CD4-positive, alpha-beta T cell (primary cell): Measurements from ENCODE around the gene WDFY2. TPM values are rescaled to one million over a fixed set of nuclear protein-coding genes. Genes with fewer than 3 reads are reported as not detected.
A peak's percentile ranks its signal among the peaks of the same experiment; 100 is the strongest.

Experiments
- ATAC-seq: fragments of 200-7000 bp; cut with Tn5 transposase; one replicate; pipeline ENCODE4 v1.10.0; 2022; ENCODE audit warnings: mild to moderate bottlenecking; ENCODE audit not compliant: poor library complexity
- CTCF ChIA-PET: fragments of 350-600 bp; sonication (Branson Sonifier 250); formaldehyde crosslinking; loops from one replicate; lab custom pipeline; 2021; ENCODE audit warnings: antibody characterized with exemption, inconsistent platforms; lab: Charles Lee
- POLR2A ChIA-PET: fragments of 350-600 bp; sonication (Branson Sonifier 250); formaldehyde crosslinking; loops from one replicate; lab custom pipeline; 2021; ENCODE audit warnings: antibody characterized with exemption, inconsistent platforms; lab: Charles Lee
- DNase-seq, 14 experiments: peaks; one replicate each; pipeline ENCODE4 v3.0.0-alpha.2; 2013 to 2020; ENCODE audit warnings: mixed read lengths in 2 of 14
- H3K27ac ChIP-seq, 2 donors: one replicate each; pipeline versions ENCODE4 v1.5.1 to v1.7.0; 2013; ENCODE audit warnings: low read length in 2 of 2, low read depth in 1 of 2, mild to moderate bottlenecking in 1 of 2
- H3K27me3 ChIP-seq, 2 experiments: 1 replicate in 1 of 2; 2 replicates in 1 of 2; pipeline versions ENCODE4 v1.6.1 to v1.7.0; 2013; ENCODE audit warnings: low read length in 2 of 2, control low read depth in 1 of 2, mild to moderate bottlenecking in 1 of 2, moderate library complexity in 1 of 2; ENCODE audit not compliant: insufficient read depth in 2 of 2, control insufficient read depth in 1 of 2
- H3K36me3 ChIP-seq: one replicate; pipeline ENCODE4 v1.6.1; 2013; ENCODE audit warnings: low read length, control low read depth; ENCODE audit not compliant: insufficient read depth
- H3K4me1 ChIP-seq: one replicate; pipeline ENCODE4 v1.6.1; 2013; ENCODE audit warnings: low read length, control low read depth; ENCODE audit not compliant: insufficient read depth
- H3K4me3 ChIP-seq: one replicate; pipeline ENCODE4 v1.5.1; 2013; ENCODE audit warnings: mild to moderate bottlenecking, low read length, moderate library complexity
- H3K9me3 ChIP-seq, 2 experiments: 1 replicate in 1 of 2; 2 replicates in 1 of 2; pipeline versions ENCODE4 v1.6.1 to v1.7.0; 2013; ENCODE audit warnings: low read length in 2 of 2, mild to moderate bottlenecking in 2 of 2, control low read depth in 1 of 2, moderate library complexity in 1 of 2; ENCODE audit not compliant: control insufficient read depth in 1 of 2, insufficient read depth in 1 of 2
- H3K27ac Mint-ChIP-seq: one replicate; pipeline ENCODE4 v1.8.0; 2020; ENCODE audit warnings: mixed read lengths
- H3K27me3 Mint-ChIP-seq: one replicate; pipeline ENCODE4 v1.8.0; 2021; ENCODE audit warnings: mixed read lengths
- H3K36me3 Mint-ChIP-seq: one replicate; pipeline ENCODE4 v1.8.0; 2021; ENCODE audit warnings: low read depth, mixed read lengths
- H3K4me1 Mint-ChIP-seq: one replicate; pipeline ENCODE4 v1.8.0; 2021; ENCODE audit warnings: low read depth, mixed read lengths
- H3K4me3 Mint-ChIP-seq: one replicate; pipeline ENCODE4 v1.8.0; 2020; ENCODE audit warnings: mild to moderate bottlenecking, mixed read lengths
- H3K9me3 Mint-ChIP-seq: one replicate; pipeline ENCODE4 v1.8.0; 2020; ENCODE audit warnings: mixed read lengths
- intact Hi-C, 2 experiments: fragments of 100-400 bp; cut with DNase I in 1 of 2; cut with micrococcal nuclease in 1 of 2; formaldehyde crosslinking; loops; one replicate each; pipeline versions ENCODE4 v1.15.1 to v1.9.0; 2023 to 2025; cut with DNase I, micrococcal nuclease
- total RNA-seq, 174 experiments: library from RNA in 2 of 174; stranded (reverse) in 2 of 174; gene quantifications; one replicate each; pipeline ENCODE4 v1.2.3 and lab custom pipeline; 2021 to 2026
- TF ChIP-seq, protein P1 (sequence below): fragments of 200-600 bp; IDR thresholded peaks from one replicate; pipeline ENCODE4 v1.8.0; 2022; ENCODE audit warnings: antibody characterized with exemption, mild to moderate bottlenecking

Gene WDFY2
- total RNA-seq, 2 experiments from 2014 or later = 21.4 to 21.9 TPM

DNA sequence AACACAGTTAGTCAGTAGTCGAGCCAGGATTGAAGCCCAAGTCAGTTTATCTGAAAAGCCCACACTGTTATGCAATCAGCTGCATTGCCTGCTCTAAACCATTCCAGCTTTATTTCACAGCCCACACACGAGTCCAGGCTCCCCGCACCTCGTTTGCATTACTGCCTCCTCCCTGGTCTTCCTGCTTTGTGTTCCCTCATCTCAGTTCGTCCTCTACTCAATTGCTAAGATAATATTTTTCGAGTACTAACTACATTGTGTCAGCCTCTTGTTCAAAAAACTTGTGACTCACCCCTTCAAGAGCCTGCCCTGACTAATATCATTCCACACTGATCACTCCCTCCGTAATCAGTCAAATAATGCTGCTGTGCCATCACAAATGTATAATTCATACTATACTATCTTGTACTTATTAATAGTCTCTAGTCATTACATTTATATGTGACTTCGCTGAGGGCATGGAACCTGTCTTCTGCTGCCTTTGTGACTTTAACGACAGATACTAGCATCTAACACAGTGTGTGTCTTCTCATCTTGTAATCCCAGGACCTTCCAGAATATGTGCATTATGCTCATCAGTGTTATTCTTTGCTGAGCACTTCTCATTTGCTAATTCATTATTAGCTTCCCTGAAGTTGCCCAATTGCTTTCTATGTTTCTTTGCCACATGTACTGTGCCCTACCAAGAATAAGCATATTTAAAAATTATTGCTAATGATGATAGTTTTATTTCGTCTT, 26.2 kb upstream of the WDFY2 start:
- Mint-ChIP-seq H3K36me3 (no peaks in the 10 kb centered on the region), H3K9me3 (no peaks in the 10 kb centered on the region), H3K4me3 (no peak overlapping the region), H3K27me3 (no peaks in the 10 kb centered on the region), H3K4me1 (no peaks in the 10 kb centered on the region), H3K27ac (no peak overlapping the region)
- DNase-seq (no peak), ATAC-seq (no peak)
- no peaks in the 10 kb centered on the region for H3K27me3 ChIP-seq
- peaks cover 5% of the 10 kb centered on the region for H3K4me1 ChIP-seq
- ChIA-PET CTCF (no interaction called here), POLR2A (no interaction called here)
- TF ChIP-seq, protein P1, sequence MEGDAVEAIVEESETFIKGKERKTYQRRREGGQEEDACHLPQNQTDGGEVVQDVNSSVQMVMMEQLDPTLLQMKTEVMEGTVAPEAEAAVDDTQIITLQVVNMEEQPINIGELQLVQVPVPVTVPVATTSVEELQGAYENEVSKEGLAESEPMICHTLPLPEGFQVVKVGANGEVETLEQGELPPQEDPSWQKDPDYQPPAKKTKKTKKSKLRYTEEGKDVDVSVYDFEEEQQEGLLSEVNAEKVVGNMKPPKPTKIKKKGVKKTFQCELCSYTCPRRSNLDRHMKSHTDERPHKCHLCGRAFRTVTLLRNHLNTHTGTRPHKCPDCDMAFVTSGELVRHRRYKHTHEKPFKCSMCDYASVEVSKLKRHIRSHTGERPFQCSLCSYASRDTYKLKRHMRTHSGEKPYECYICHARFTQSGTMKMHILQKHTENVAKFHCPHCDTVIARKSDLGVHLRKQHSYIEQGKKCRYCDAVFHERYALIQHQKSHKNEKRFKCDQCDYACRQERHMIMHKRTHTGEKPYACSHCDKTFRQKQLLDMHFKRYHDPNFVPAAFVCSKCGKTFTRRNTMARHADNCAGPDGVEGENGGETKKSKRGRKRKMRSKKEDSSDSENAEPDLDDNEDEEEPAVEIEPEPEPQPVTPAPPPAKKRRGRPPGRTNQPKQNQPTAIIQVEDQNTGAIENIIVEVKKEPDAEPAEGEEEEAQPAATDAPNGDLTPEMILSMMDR = no peak
- H3K36me3 ChIP-seq = no peaks in the 10 kb centered on the region
- no peaks in the 10 kb centered on the region for H3K9me3 ChIP-seq
- intact Hi-C loops = loop anchor here in 1 of 2 experiments (5.0 kb wide), 1 partner anchor 41 kb away; no protein-coding TSS in a partner anchor
- no peak overlapping the region for H3K4me3 ChIP-seq
- H3K27ac ChIP-seq = no peak overlapping the region

DNA sequence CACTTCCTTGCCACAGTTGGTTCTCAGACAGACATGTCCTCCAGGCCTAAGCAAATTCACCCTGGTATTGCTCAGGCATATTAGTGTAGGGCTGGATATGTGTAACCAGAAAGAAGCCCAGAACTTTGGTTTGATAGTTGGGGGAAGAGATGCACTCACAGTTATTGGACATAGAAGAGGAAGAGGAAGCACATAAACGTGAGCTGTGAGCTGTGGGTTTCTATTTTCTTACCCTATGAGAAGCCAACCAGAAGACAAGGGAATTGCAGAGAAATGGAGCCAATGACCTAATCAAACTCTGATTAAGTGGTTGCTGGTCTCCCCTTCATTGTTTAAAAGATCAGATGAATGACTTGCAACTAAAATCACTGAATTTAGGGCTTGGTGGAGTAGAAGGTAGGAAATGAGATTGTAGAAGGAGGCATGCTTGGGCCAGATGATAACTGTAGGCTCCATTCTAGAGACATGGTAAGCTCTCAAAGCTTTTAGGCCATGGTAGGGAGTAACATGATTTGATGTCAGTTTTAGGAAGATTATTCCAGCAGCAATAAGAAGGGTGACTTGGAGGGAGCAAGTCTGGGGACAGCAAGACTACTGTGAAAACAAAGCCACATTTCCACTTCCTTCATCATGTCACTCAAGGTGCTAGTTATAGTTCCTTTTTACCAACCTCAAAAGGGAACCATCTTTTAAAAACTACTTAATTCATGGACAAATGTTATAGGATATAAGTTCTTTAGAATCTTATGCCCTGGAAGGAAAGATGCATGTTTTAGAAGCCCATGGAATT, 24.1 kb upstream of the WDFY2 start:
- Mint-ChIP-seq H3K9me3 (no peaks in the 10 kb centered on the region), H3K4me1 (no peaks in the 10 kb centered on the region), H3K27me3 (no peaks in the 10 kb centered on the region), H3K4me3 (no peak overlapping the region), H3K27ac (no peak overlapping the region), H3K36me3 (no peaks in the 10 kb centered on the region)
- Histone ChIP-seq H3K4me3 (no peak overlapping the region), H3K4me1 (peaks cover 5% of the 10 kb centered on the region), H3K9me3 (no peaks in the 10 kb centered on the region), H3K27me3 (no peaks in the 10 kb centered on the region), H3K36me3 (no peaks in the 10 kb centered on the region), H3K27ac (no peak overlapping the region)
- ATAC-seq (no peak), DNase-seq (peak in 2 of 14 experiments; percentile 11 to 16)
- intact Hi-C loops = loop anchor here in 1 of 2 experiments (5.0 kb wide), 1 partner anchor 43 kb away; no protein-coding TSS in a partner anchor
- ChIA-PET POLR2A (no interaction called here), CTCF (no interaction called here)
- TF ChIP-seq, protein P1 = no peak

DNA sequence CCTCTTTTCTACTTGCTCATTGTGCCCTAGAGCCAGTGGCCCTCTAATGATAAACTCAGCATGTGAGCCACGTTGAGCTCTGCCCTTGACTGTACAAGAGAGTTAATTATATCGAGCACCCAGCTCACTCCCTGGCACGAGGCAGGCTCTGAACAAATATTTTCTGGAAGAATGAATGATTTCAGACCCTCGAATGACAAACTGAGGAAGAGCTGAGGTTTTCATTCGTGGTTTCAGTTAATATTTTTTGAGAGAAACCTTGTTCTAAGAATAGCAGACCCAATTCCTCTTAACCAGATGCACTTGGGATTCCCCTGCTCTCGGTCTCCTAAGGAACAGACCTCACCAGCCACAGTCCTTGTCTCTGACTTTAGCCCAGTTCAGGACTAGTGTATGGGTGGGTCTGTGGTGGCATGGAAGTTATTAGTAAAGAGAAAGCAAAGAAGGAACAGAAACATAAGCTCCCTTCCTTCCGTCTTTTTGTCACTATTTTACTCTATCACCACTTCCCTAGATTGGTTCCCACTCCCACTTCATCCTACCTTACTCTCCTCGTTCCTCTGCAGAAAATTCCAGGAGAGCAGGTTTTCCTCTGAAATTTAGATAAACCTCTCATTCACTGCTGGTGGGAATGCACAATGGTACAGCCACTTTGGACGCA, 22.1 kb upstream of the WDFY2 start:
- H3K27me3 Mint-ChIP-seq = no peaks in the 10 kb centered on the region
- intact Hi-C loops = no loop called here
- no peaks in the 10 kb centered on the region for H3K36me3 Mint-ChIP-seq
- TF ChIP-seq, protein P1 = no peak
- no peak overlapping the region for H3K4me3 Mint-ChIP-seq
- H3K4me1 Mint-ChIP-seq = no peaks in the 10 kb centered on the region
- Histone ChIP-seq H3K36me3 (no peaks in the 10 kb centered on the region), H3K9me3 (peaks cover 0 to 3% of the 10 kb centered on the region in 2 experiments), H3K4me1 (peaks cover 5% of the 10 kb centered on the region), H3K27me3 (no peaks in the 10 kb centered on the region), H3K27ac (no peak overlapping the region), H3K4me3 (no peak overlapping the region)
- ChIA-PET CTCF (no interaction called here), POLR2A (no interaction called here)
- no peaks in the 10 kb centered on the region for H3K9me3 Mint-ChIP-seq
- ATAC-seq = no peak
- H3K27ac Mint-ChIP-seq = no peak overlapping the region
- DNase-seq = peak in 3 of 14 experiments; percentile 33 to 46 (median 39)
